ENCODE measurements around the gene RCOR2.

The RCOR2 gene

GRCh38 chr11:63916837-63917691 lies at the start of gene RCOR2:
Gene RCOR2 (minus strand): TSS chr11:63917164. CDS start chr11:63916456, 708 bp downstream.
- TF ChIP-seq GATA2 (IDR thresholded peaks at IDR 0.05; ENCODE audit: low read depth, low read length) (no peak), GATA3 (IDR thresholded peaks at IDR 0.05; ENCODE audit: low read depth, low read length) (no peak)

- TF ChIP-seq GATA3 (IDR thresholded peaks at IDR 0.05; ENCODE audit: low read depth, low read length) (no peak), GATA2 (IDR thresholded peaks at IDR 0.05; ENCODE audit: low read depth, low read length) (no peak)
These were observed 49.5 kb upstream of the RCOR2 start for GRCh38 chr11:63966444-63966843.

GRCh38 chr11:63961608-63962412 lies 44.8 kb upstream of the RCOR2 start:
- TF ChIP-seq GATA2 (IDR thresholded peaks at IDR 0.05; ENCODE audit: low read depth, low read length), result peak; percentile 61
- no peak for TF ChIP-seq GATA3 (IDR thresholded peaks at IDR 0.05; ENCODE audit: low read depth, low read length)

GRCh38 chr11:63958008-63958407 lies 41.0 kb upstream of the RCOR2 start:
- TF ChIP-seq GATA3 (IDR thresholded peaks at IDR 0.05; ENCODE audit: low read depth, low read length) (no peak), GATA2 (IDR thresholded peaks at IDR 0.05; ENCODE audit: low read depth, low read length) (no peak)

- TF ChIP-seq GATA3 (IDR thresholded peaks at IDR 0.05; ENCODE audit: low read depth, low read length), result no peak
- TF ChIP-seq GATA2 (IDR thresholded peaks at IDR 0.05; ENCODE audit: low read depth, low read length), result no peak
These were observed 35.6 kb upstream of the RCOR2 start for GRCh38 chr11:63952570-63952969.

- TF ChIP-seq GATA3 (IDR thresholded peaks at IDR 0.05; ENCODE audit: low read depth, low read length) (no peak), GATA2 (IDR thresholded peaks at IDR 0.05; ENCODE audit: low read depth, low read length) (no peak)
These were observed 35.0 kb upstream of the RCOR2 start for GRCh38 chr11:63951779-63952536.

GRCh38 chr11:63945477-63946163 lies 28.7 kb upstream of the RCOR2 start:
- TF ChIP-seq GATA2 (IDR thresholded peaks at IDR 0.05; ENCODE audit: low read depth, low read length), result no peak
- TF ChIP-seq GATA3 (IDR thresholded peaks at IDR 0.05; ENCODE audit: low read depth, low read length), result no peak

- TF ChIP-seq GATA2 (IDR thresholded peaks at IDR 0.05; ENCODE audit: low read depth, low read length), result no peak
- no peak for TF ChIP-seq GATA3 (IDR thresholded peaks at IDR 0.05; ENCODE audit: low read depth, low read length)
These were observed 28.0 kb upstream of the RCOR2 start for GRCh38 chr11:63944987-63945386.

GRCh38 chr11:63942803-63943202 lies 25.8 kb upstream of the RCOR2 start:
- TF ChIP-seq GATA3 (IDR thresholded peaks at IDR 0.05; ENCODE audit: low read depth, low read length) (no peak), GATA2 (IDR thresholded peaks at IDR 0.05; ENCODE audit: low read depth, low read length) (no peak)

GRCh38 chr11:63941901-63942300 lies 24.9 kb upstream of the RCOR2 start:
- TF ChIP-seq GATA3 (IDR thresholded peaks at IDR 0.05; ENCODE audit: low read depth, low read length) (no peak), GATA2 (IDR thresholded peaks at IDR 0.05; ENCODE audit: low read depth, low read length) (no peak)

GRCh38 chr11:63940786-63941185 lies 23.8 kb upstream of the RCOR2 start:
- TF ChIP-seq GATA3 (IDR thresholded peaks at IDR 0.05; ENCODE audit: low read depth, low read length), result no peak
- no peak for TF ChIP-seq GATA2 (IDR thresholded peaks at IDR 0.05; ENCODE audit: low read depth, low read length)

- TF ChIP-seq GATA2 (IDR thresholded peaks at IDR 0.05; ENCODE audit: low read depth, low read length), result no peak
- no peak for TF ChIP-seq GATA3 (IDR thresholded peaks at IDR 0.05; ENCODE audit: low read depth, low read length)
These were observed 22.5 kb upstream of the RCOR2 start for GRCh38 chr11:63939397-63939891.

Measured in SH-SY5Y (cell line).